ENCODE results near the gene SERBP1.
"Not testable (repeated sequence)": the region's sequence is repeated elsewhere in the genome, so short reads cannot be mapped to it uniquely, and the experiment has no call there.

Gene SERBP1

DNA sequence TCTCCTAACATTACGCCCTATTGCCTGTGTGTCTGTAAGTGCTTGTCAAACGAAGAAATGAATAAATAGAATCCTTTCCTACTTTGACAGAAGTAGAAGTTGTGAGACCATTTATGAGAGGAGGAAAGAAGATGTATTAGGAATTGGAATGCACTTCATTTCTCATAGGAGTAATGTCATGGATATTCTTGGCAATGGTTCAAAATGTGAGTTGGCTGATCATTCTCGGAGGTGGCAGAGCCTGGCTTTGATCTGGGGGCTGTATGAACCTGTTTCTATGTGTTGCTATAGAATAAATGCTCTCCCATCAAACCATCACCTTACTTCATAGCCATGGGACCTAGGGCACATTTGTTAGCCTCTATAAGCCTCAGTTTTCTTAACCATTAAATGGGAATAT lies 10.1 kb upstream of the SERBP1 start:
- no peak for DNase-seq (ENCODE audit: low read depth)

DNA sequence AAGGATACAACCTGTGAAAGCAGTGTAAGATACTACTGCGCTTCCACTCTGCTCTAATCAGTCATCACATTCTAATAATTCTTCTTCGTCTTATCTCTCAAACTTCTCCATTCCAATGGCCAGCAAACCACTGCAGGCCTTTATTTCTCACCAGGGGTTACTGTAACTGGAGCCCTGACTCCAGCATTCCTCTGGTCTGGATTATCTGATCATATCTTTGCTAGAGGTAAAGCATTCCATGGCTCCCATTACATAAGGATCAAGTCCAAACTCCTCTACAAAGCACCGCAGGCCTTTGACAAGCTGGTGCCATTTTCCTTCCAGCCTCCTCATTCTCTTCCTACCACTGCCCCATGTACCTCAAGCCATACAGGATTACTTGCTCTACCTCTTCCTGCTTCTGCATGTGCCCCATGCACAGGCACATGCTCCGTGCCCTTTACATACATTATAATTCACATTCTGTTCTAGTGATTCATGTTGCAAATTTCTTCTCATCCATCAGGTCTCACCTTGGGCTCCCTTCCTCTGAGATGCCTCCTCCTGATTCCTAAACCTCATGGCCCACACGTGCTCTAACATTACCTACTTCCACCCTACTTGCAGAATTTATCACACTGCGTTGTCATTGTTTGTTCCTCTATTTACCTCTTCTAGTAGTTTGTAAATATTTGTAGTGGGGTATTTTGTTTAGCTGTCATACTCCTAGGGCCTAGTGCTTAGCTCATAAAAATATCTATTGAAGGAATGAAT lies 9.3 kb upstream of the SERBP1 start:
- no peak for DNase-seq (ENCODE audit: low read depth)

DNA sequence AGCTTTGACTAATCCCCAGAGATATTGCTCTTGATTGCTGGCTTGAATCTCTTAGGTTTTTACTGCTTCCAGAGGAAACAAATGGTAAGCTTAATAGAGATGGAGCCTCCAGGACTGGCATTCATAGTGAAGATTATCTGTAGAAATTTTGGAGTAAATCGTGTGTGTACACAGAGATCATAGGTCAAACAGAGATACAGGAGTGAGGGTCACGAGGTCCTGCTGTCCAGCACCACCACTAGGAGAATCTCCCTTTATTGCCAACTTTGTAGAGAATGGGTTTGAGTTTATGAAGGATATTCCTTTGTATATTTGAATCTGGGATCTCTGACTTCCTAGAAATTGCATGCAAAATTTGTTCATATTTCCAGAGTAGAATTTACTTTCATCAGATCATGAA lies 7.8 kb upstream of the SERBP1 start:
- DNase-seq (ENCODE audit: low read depth): no peak

DNA sequence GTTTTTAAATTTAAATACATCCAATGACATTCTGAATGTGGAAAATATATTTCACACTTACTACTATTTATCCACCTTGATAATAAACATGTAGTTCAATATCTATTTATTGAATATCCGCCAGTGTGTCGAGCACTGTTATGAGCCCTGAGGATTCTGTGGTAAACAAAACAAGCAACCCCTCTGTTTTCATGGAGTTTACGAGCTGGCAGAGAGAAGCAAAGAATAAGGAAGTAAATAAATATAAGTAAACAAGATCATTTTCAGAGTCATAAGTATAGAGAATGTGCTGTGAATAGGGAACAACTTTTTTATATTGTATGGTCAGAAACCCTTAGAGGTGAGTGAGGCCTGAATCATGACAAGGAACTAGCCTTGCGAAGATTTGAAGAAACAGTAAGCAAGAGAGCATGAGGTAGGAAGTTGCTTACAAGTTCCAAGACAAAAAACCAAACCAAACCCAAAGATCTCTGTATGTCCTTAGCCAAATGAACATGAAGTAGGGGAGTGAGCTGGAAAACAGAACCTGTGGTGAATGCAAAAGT lies 6.4 kb upstream of the SERBP1 start:
- DNase-seq (ENCODE audit: low read depth): no peak

DNA sequence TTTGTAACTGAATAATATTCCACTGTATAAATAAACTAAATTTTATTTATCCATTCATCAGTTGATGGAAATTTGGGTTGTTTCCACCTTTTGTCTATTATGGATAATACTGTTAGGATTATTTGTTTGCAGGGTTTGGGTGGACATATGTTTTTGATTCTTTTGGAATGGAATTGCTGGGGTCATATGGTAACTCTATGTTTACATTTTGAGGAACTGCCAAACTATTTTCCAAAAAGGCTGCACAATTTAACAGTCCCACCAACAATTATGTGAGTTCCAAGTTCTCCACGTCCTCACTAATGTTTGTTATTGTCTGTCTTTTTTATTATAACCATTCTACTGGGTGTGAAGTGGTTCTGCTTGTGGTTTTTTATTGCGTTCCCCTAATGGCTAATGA lies 4.3 kb upstream of the SERBP1 start:
- DNase-seq (ENCODE audit: low read depth): no peak

DNA sequence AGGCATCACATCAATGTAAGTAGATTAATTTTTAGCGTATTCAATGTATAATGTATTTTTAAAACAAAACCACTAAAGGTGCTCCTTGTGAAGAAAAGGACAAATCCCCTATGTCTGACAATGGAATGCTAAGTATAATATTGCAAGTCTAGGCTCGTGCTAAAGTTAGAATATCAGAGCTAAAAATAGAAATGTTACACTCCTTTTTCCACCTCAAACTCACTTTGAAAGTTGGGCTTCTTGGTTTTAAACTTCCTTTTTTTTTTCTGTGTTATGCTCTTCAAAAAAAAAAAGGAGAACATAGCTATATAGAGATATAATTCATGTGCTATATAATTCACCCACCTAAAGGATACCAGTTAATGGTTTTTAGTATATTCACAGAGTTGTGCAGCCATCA lies 3.6 kb upstream of the SERBP1 start:
- no peak for DNase-seq (ENCODE audit: low read depth)

DNA sequence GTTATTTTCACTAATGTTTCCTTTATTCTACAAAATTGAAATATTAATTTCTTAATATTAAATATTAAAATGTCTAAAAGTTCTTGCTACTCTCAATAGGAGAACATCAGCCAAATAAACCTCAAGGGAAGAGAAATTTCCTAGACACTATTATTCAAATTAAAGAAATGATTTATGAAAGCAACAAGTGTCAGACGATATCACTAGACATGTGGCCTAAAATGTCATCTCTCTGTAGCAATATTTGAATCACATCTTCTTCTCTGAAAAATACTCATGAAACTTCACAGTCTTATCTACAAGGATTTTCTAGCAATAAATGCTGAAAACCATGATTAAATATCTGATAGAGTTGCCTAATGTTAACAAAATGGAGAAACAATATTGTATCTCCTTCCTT lies 2.5 kb upstream of the SERBP1 start:
- no peak for DNase-seq (ENCODE audit: low read depth)

DNA sequence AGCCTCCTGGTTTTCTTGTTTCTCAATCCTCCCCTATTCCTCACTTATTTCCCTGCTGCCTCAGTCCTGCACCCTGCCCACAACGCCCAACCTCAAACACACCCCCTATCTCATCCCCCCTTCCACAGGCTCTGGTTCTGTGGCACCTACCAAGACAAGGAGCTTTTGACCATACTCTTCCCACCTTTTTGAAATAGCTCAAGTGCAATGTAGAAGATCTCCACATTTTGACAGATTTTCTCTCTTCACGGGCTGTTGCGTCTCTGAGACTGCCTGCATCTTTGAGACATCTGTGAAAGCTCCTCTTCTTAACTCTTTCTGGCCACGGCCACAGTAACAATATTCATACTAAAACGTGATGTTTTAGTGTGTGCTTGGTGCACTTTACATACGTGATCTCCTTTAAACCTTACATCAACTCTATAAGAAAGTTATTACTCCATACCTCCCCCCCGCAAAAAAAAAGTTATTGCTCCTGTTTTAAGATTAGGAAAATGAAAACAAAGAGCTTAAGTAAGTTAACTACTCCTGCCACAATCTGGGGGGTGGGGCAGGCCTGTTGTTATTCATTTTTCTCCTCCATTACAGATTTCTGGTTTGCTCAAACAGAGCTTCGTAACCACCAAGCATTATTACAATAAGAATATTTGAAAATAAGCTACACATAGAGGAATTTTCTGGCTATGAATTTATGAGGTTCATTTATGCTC lies 1.8 kb upstream of the SERBP1 start:
- DNase-seq (ENCODE audit: low read depth): peak; percentile 20

DNA sequence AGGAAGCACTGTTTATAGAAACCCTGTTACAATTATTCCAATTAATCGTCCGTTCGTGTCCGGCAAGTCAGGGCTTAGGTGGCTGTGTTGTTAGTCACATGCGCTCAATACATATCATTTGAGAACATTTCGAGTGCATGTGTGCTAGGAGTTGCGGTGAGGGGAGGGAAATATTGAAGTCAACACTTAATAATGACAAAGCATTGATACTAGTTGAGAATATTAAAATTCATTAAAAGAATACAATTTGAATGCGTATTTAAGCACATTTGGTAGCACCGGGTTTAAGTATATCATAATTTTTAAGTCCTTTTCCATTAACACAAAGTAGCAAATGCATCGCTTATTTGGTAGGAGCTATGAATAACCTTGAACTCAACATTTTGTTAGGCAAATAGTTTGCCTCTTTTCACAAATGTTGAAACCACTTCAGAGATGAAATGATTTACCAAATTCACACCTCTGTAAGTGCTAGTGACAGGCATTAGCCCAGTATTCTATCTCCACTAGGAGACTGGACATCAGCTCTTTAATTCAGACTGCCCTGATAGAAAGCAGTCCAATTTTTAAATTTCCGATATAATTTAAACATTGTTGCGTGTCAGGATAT lies 1.1 kb upstream of the SERBP1 start:
- no peak for DNase-seq (ENCODE audit: low read depth)

DNA sequence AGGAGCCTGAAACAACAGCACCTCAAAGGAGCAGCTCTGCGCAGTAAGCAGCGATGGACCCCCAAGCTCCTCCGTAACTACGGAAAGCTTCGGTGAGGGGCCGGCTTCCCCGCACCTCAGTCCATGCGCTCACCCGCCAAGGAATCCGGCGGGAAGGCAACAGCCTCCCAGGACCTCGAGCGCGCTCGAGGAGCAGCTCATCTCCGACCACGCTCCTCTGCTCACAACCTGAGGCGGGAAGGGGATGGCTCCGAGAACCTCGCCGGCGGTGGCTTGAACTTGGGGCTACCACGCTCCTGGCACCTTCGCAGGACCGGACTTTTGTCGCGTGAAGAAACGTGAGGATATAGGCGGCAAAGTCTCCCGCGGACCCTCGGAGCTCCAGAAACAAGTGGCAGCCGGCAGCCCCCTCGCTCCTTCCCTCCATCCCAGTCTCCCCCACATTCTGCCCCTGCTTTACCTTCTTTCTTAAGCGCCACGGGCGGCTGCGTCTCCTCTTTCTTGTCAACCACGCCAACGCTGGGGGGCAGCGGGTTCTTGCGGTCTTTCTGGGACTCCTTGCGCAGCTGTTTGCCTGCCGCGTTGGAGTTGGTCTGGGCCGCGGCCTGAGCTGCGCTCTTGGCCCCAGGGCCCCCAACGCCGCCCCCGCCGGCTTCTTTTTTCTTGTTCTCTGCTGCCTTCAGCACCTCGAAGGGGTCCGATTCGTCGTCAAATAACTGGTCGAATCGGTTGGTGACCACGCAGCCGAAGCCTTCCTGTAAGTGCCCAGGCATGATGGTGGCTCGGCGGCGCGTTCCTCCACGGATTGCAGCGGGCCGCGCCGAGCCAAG lies 459 bp downstream of the SERBP1 start:
- peak; percentile 48 for DNase-seq (ENCODE audit: low read depth)

DNA sequence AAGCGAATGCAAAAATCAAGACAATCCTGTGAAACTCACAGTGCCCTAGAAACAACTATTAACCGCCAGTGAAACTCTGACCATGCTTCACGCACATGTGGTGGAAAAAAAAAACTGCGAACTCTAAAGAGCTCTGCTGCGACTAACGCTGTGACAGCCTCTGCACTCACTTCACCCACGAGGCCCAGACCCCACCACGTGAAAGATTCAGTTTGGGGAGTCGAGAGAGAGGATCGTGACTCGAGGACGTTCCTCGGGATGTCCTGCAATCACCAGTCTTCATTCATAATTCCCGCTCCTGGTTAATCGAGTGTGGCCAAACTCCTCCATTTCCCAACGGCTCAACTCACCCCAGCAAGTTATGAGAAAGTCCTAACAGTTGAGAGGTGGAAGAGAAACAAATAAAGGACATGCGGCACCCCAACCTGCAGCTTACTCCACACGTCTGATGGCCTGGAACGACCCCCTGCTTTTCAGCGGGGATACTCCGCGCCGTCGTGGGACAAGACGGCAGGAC lies 1.1 kb downstream of the SERBP1 start:
- DNase-seq (ENCODE audit: low read depth): peak; percentile 54

DNA sequence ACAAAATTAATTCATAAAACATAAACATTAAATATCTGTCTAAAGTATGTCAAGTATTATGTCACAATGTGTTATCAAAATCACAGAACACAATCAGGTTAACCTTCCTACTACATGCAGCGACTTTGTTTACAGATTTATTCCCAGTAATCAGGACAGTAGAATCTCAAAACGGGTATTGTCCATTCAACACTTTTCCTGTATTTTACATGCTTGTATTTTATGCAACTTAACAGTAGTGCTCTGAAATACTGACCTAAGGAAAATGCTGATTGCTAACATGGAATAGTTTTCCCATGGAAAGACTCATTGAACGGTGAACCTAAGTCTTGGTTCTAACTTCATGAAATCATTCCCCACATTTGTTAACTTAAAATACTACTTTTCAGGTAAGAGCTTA lies 2.3 kb downstream of the SERBP1 start:
- DNase-seq (ENCODE audit: low read depth): peak; percentile 9

DNA sequence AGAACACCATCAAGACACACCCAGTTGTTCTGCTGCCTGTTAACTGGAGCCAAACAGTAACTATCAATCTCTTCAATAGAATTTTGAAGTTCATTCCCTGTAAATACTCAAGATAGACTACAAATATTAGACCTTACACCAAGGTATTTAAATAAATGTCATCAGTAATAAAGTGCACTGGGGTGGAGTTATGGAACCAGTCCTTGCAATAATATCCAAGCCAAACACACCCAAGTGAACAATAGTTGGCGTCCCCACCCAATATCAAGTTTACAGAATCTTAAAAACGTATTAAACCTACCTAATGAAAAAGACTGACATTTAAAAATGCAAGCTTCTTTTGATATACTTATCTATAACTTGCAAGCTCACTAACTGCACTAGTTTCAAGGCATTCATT lies 2.7 kb downstream of the SERBP1 start:
- DNase-seq (ENCODE audit: low read depth): no peak

DNA sequence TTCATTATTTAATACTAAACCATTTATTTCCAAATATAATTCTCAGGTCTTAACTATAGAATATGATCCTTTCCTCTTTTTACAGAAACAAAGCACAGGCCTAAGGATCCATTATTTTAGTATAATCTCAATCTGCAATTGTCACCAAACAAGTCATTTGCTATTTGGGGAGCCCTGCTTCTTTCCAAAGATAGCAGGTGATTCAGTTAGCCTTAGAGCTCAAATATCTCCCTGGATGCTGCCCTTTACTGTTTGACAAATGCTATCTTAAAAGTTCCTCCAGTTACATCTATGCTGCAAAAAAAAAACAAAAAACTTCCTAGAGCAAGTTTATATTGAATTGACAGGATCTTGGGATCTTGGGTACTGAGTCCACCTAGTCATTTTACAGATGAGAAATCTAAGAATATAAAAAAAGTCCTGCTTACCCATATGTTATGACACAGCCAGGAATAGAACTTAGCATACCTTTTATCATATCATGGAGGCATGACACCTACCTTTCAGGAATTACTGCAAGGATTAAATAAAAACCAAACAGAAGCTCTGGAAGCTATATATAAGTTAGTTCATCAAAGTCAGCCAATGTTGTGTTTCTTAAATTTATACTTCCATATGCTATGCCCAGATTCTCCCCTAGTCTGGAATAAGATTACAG lies 9.2 kb downstream of the SERBP1 start:
- DNase-seq (ENCODE audit: low read depth): no peak

DNA sequence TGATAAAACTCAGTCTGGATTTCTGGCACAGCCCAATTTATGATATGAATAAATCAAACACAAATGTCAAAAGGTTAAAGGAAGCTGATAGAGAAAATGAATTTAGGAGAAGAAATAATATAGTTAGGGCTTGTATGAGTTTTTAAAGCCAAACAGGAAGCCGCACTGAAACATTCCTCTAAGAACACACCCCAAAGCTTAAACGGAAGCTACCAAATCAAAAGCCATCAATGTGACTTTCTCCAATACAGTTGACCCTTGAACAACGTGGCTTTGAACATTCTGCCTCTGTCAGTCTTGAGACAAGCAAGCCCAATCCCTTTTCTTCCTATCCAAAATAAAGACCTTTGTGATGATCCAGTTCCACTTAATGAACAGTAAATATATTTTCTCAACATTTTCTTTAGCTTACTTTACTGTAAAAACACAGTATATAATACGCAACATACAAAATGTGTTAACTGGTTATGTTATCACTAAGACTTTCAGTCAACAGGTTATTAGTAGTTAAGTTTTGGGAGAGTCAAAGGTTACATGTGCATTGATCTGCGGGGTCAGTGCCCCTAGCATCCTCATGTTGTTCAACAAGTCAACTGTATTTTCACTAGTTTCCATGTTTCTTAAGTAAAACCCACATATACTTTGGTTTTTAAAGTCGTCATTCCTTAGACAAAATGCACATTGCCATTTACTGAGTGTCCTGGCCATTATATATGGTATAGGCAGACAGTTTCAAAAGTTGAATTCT lies 11.2 kb downstream of the SERBP1 start:
- DNase-seq (ENCODE audit: low read depth): no peak

DNA sequence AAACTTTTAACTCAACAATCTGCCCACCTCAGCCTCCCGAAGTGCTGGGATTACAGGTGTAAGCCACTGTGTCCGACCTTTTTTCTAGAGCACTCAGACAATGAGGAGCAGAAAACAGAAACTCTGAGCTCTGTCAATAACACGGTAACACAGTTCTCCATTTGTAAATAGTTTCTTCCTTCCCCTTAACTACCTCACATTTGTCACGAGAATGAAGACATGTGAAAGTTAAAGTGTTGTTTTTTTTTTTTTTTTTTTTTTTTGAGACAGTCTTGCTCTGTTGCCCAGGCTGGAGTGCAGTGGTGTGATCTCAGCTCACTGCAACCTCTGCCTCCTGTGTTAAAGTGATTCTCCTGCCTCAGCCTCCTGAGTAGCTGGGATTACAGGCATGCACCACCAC lies 12.5 kb downstream of the SERBP1 start:
- not testable (repeated sequence) for DNase-seq (ENCODE audit: low read depth)

DNA sequence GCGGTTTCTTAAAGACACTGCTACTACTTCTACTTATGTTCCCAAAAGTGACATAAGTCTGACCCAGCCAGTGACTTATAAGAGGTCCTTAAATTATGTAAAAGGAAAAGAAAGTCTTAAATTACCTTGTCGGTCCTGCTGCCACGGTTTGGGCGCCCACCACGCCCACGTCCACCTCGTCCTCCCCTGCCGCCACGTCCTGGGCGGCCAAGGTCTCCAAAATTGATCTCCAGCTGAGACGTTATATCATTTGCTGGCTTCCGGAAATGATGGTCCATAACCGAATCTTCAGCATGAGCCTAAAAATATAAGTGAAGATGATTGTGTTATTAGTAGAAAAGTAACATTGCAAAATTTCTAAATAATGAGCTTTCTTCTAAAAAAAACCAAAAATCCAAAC lies 15.2 kb downstream of the SERBP1 start:
- no peak for DNase-seq (ENCODE audit: low read depth)

DNA sequence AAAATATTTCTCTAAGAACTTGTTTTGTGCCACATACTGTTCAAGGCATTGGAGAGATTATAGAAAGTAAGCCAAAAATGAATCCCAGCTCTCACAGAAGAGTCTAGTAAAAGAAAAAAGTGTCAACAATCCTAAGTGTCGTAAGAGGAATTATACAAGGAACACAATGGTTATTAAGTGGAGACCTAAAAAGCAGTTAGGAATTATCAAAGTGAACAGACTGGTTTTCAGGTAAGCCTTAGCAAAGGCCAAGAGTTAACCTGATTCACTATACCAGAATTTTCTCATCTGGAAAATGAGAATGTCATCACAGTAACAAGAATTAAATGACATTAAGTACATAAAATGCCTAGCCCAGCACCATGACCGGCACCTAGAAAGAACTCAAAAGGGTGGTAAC lies 15.6 kb downstream of the SERBP1 start:
- DNase-seq (ENCODE audit: low read depth): no peak

DNA sequence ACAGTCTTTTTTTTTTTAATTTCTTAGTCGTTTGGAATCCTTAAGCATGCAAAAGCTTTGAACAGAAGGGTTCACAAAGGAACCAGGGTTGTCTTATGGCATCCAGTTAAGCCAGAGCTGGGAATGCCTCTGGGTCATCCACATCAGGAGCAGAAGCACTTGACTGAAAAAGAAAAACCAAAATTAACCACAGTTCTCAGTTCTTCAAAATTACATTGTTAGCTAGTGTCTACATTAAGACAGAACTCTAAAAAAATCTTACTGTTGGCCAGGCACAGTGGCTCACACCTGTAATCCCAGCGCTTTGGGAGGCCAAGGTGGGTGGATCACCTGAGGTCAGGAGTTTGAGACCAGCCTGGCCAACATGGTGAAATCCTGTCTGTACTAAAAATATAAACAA lies 17.1 kb downstream of the SERBP1 start:
- not testable (repeated sequence) for DNase-seq (ENCODE audit: low read depth)

DNA sequence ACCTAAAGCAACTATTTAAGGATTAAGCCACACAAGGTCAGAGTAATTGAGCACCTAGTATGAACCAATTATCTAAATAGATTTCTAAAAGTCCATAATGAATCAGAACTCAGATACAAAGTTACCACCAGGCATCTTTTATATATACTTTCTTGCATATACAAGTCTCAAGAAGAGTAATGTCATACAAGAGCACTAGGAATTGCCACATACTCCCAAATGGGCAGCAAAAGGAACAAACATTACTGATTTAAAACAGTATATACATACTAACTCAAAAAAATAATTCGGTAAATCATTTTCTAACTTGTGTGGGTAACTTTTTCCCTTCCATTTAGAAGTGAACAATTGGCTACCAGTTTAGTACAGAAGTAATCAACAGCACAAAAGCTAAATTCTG lies 22.1 kb downstream of the SERBP1 start:
- no peak for DNase-seq (ENCODE audit: low read depth)

DNA sequence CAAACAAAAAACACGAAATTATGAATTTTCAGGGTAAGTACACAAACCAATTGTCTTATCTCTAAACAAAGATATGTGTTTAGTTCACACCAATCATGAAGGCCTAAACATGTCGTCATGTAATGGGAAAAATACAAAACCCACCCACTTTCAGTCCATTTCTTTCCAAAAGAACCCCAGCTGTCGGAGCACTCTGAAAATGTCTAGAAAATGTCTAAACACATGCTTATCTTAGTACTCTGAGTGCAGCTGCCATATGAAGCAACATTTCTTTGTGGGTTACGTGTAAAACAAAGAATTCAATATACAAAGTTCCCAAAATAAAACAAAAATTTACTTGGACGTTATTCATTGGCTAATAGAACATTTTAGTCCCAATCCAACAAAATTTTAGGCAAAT lies 22.7 kb downstream of the SERBP1 start:
- no peak for DNase-seq (ENCODE audit: low read depth)
